GM12878 (cell line): ENCODE results near the gene IL17RE. TPM values are rescaled to one million over a fixed set of nuclear protein-coding genes. Genes with fewer than 3 reads are reported as not detected.
A peak's percentile ranks its signal among the peaks of the same experiment; 100 is the strongest.

Source experiments
- ATAC-seq: fragments of 200-7000 bp; cut with Tn5 transposase; 3 replicates; pipeline ENCODE4 v1.9.1; 2020; ENCODE audit warnings: mild to moderate bottlenecking, moderate library complexity
- BruUV-seq: library from RNA; stranded (reverse); fragments of 400-500 nt; replicated peaks from 2 replicates; lab custom pipeline; 2021; lab: Mats Ljungman, UMichigan
- CTCF ChIA-PET: fragments of 300-600 bp; sonication (Branson Sonifier 250); formaldehyde crosslinking; extraction: SDS; loops from one replicate; lab custom pipeline; 2021; ENCODE audit warnings: inconsistent platforms; lab: Yijun Ruan, JAX
- POLR2A ChIA-PET: fragments of 350-600 bp; formaldehyde crosslinking; extraction: SDS; loops from one replicate; lab custom pipeline; 2021; ENCODE audit warnings: inconsistent platforms; lab: Charles Lee
- RAD21 ChIA-PET: fragments of 300-600 bp; sonication (Branson Sonifier 250); formaldehyde crosslinking; loops from one replicate; lab custom pipeline; 2023; ENCODE audit warnings: antibody characterized with exemption; ENCODE audit not compliant: unreplicated experiment; lab: Charles Lee
- SMC1A ChIA-PET: fragments of 300-600 bp; sonication (Branson Sonifier 250); formaldehyde crosslinking; loops from one replicate; lab custom pipeline; 2023; ENCODE audit not compliant: unreplicated experiment, uncharacterized antibody; lab: Charles Lee
- DNase-seq: peaks from one replicate; pipeline ENCODE4 v3.0.0-alpha.2; 2011; ENCODE audit warnings: low read depth, low spot score
- FAIRE-seq: peaks from 3 replicates; lab custom pipeline; 2011; peaks lifted over from hg19 to GRCh38; lab: Jason Lieb, UNC
- H2AFZ ChIP-seq: 2 replicates; pipeline ENCODE4 v1.6.0; 2011; ENCODE audit warnings: low read depth, low read length, control low read depth; ENCODE audit not compliant: control insufficient read depth
- H3K27ac ChIP-seq: 2 replicates; pipeline ENCODE4 v1.5.1; 2011; ENCODE audit warnings: control low read depth; ENCODE audit not compliant: control insufficient read depth, insufficient read depth
- H3K27me3 ChIP-seq, 2 experiments: replicated peaks in 1 of 2; 2 replicates each; pipeline versions ENCODE4 v1.6.0 to v1.6.1; 2011; ENCODE audit warnings: low read length in 1 of 2; ENCODE audit not compliant: control insufficient read depth in 2 of 2, insufficient read depth in 2 of 2
- H3K36me3 ChIP-seq, 2 experiments: 2 replicates each; pipeline ENCODE4 v1.5.1; 2011; ENCODE audit warnings: low read length in 1 of 2; ENCODE audit not compliant: control insufficient read depth in 2 of 2, insufficient read depth in 2 of 2
- H3K4me1 ChIP-seq: 2 replicates; pipeline ENCODE4 v1.6.1; 2011; ENCODE audit warnings: mild to moderate bottlenecking, low read length, moderate library complexity, mixed read lengths; ENCODE audit not compliant: control insufficient read depth, insufficient read depth
- H3K4me2 ChIP-seq: 2 replicates; pipeline ENCODE4 v1.6.0; 2011; ENCODE audit warnings: control low read depth; ENCODE audit not compliant: control insufficient read depth, insufficient read depth
- H3K4me3 ChIP-seq: fragments of 200-600 bp; sonication (generic); 2 replicates; pipeline ENCODE4 v1.5.1; 2016
- H3K79me2 ChIP-seq: 2 replicates; pipeline ENCODE4 v1.6.0; 2011; ENCODE audit warnings: low read length; ENCODE audit not compliant: control insufficient read depth, insufficient read depth
- H3K9ac ChIP-seq: 2 replicates; pipeline ENCODE4 v1.8.0; 2011; ENCODE audit warnings: low read length, control low read depth, mixed read lengths; ENCODE audit not compliant: control insufficient read depth, insufficient read depth
- H3K9me3 ChIP-seq: replicated peaks from 3 replicates; pipeline ENCODE4 v1.5.1; 2011; ENCODE audit warnings: mild to moderate bottlenecking, low read length; ENCODE audit not compliant: control insufficient read depth, insufficient read depth
- H4K20me1 ChIP-seq: 2 replicates; pipeline ENCODE4 v1.6.0; 2011; ENCODE audit not compliant: control insufficient read depth, insufficient read depth
- BRCA1 ChIP-seq: IDR thresholded peaks from 2 replicates; pipeline ENCODE4 v1.6.1; 2011; ENCODE audit warnings: low read depth, low read length, improper control_type of control experiment
- HDGF ChIP-seq: fragments of 450-650 bp; IDR thresholded peaks from 2 replicates; pipeline ENCODE4 v1.6.1; 2016; ENCODE audit warnings: antibody characterized with exemption
- IKZF1 ChIP-seq: fragments of 450-650 bp; conservative IDR thresholded peaks from 2 replicates; pipeline ENCODE4 v1.6.1; 2017; ENCODE audit warnings: antibody characterized with exemption, mild to moderate bottlenecking
- LARP7 ChIP-seq: fragments of 450-650 bp; IDR thresholded peaks from 2 replicates; pipeline ENCODE4 v1.6.1; 2017; ENCODE audit warnings: mild to moderate bottlenecking
- NBN ChIP-seq: fragments of 450-650 bp; IDR thresholded peaks from 2 replicates; pipeline ENCODE4 v1.6.1; 2016
- RB1 ChIP-seq: fragments of 450-650 bp; formaldehyde crosslinking; IDR thresholded peaks from 2 replicates; pipeline ENCODE4 v1.6.1; 2017; ENCODE audit warnings: mild to moderate bottlenecking, borderline replicate concordance
- SMARCA5 ChIP-seq: fragments of 450-650 bp; IDR thresholded peaks from 2 replicates; pipeline ENCODE4 v1.6.1; 2017; ENCODE audit warnings: mild to moderate bottlenecking
- SP1 ChIP-seq: IDR thresholded peaks from one replicate; pipeline ENCODE4 v1.6.1; 2011; ENCODE audit warnings: low read depth, low read length
- SUZ12 ChIP-seq: fragments of 200-600 bp; sonication (generic); IDR thresholded peaks from one replicate; pipeline ENCODE4 v1.6.1; 2018; ENCODE audit warnings: antibody characterized with exemption, mild to moderate bottlenecking; ENCODE audit not compliant: unreplicated experiment
- TARDBP ChIP-seq: IDR thresholded peaks from 2 replicates; pipeline ENCODE4 v1.6.1; 2016; ENCODE audit warnings: borderline replicate concordance
- ZNF207 ChIP-seq: fragments of 450-650 bp; IDR thresholded peaks from 2 replicates; pipeline ENCODE4 v1.6.1; 2014; ENCODE audit warnings: antibody characterized with exemption, mild to moderate bottlenecking, borderline replicate concordance
- WGBS: methylation state at CpG from one replicate; pipeline ENCODE4 v1.1.6; 2016; ENCODE audit warnings: low lambda C conversion rate; ENCODE audit not compliant: insufficient replicate concordance, insufficient coverage; ENCODE audit errors: missing lambda C conversion rate; 5-methylcytosine and 5-hydroxymethylcytosine counted together
- in situ Hi-C: fragments of 300-500 bp; cut with MboI; formaldehyde crosslinking; loops from 9 replicates; pipeline ENCODE4 v1.14.3; 2018; ENCODE audit warnings: mixed read lengths
- intact Hi-C: fragments of 100-400 bp; cut with micrococcal nuclease; formaldehyde crosslinking; loops from one replicate; pipeline ENCODE4 v1.14.2; 2022; ENCODE audit not compliant: unreplicated experiment
- polyA plus RNA-seq, 11 experiments: library from polyadenylated mRNA; depleted of rRNA in 4 of 11; unstranded in 6 of 11; stranded (reverse) in 5 of 11; fragments of >200 nt; fragmentation: Nextera tagmentation in 4 of 11; fragmentation: Illumina TruSeq in 1 of 11; extraction: Ambion mirVana in 4 of 11; extraction: Trizol in 1 of 11; gene quantifications; 1 replicate in 1 of 11; 2 replicates in 10 of 11; pipeline versions ENCODE4 v1.2.1 to v1.2.3, GENCODE V29; 2011 to 2016; ENCODE audit warnings: inconsistent platforms in 2 of 11, missing spikeins in 2 of 11, low read depth in 1 of 11
- total RNA-seq, 4 experiments: library from RNA; depleted of rRNA in 3 of 4; stranded (reverse); fragments of >200 nt in 3 of 4; fragmentation: Illumina TruSeq in 1 of 4; extraction: Trizol in 1 of 4; gene quantifications; 2 replicates each; pipeline versions ENCODE4 v1.2.1 to v1.2.3, GENCODE V29; 2013 to 2021
- TF ChIP-seq, protein P1 (sequence below): IDR thresholded peaks from 2 replicates; pipeline ENCODE4 v1.6.1; 2011; ENCODE audit warnings: low read depth, low read length, improper control_type of control experiment, borderline replicate concordance
- TF ChIP-seq, protein P2 (sequence below), 3 experiments: IDR thresholded peaks in 2 of 3; conservative IDR thresholded peaks in 1 of 3; 2 replicates each; pipeline ENCODE4 v1.5.1; 2011; ENCODE audit warnings: low read depth in 3 of 3, low read length in 3 of 3, mild to moderate bottlenecking in 3 of 3, control low read depth in 2 of 3, moderate library complexity in 2 of 3, inconsistent platforms in 1 of 3, mixed read lengths in 1 of 3; ENCODE audit not compliant: control insufficient read depth in 2 of 3, insufficient read depth in 1 of 3; ENCODE audit errors: extremely low read depth in 1 of 3
- TF ChIP-seq, protein P3 (sequence below): fragments of 450-650 bp; IDR thresholded peaks from 2 replicates; pipeline ENCODE4 v1.6.1; 2017; ENCODE audit warnings: mild to moderate bottlenecking
- TF ChIP-seq, protein P4 (sequence below): fragments of 450-650 bp; IDR thresholded peaks from 2 replicates; pipeline ENCODE4 v1.6.1; 2018; ENCODE audit warnings: borderline replicate concordance, mild to moderate bottlenecking; ENCODE audit not compliant: partially characterized antibody

Gene IL17RE
- total and polyA plus RNA-seq, 10 of the 15 experiments (the other 5 are each of a cell fraction or from before 2014, with no cell fraction given): 0.04 to 0.51 (median 0.12) TPM; not detected in 2

DNA sequence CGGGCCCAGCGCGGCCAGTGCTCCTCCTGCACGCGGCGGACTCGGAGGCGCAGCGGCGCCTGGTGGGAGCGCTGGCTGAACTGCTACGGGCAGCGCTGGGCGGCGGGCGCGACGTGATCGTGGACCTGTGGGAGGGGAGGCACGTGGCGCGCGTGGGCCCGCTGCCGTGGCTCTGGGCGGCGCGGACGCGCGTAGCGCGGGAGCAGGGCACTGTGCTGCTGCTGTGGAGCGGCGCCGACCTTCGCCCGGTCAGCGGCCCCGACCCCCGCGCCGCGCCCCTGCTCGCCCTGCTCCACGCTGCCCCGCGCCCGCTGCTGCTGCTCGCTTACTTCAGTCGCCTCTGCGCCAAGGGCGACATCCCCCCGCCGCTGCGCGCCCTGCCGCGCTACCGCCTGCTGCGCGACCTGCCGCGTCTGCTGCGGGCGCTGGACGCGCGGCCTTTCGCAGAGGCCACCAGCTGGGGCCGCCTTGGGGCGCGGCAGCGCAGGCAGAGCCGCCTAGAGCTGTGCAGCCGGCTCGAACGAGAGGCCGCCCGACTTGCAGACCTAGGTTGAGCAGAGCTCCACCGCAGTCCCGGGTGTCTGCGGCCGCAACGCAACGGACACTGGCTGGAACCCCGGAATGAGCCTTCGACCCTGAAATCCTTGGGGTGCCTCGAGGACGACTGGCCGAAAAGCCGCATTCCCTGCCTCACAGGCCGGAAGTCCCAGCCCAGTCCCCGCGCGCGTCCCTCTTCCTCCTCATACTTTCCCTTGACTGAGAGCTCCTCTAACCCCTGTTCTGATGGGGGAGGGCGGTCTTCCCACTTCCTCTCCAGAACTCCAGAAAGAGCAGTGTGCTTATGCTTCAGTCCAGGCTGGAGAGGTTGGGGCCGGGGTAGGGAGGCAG is 12.8 kb downstream of the IL17RE start:
- Histone ChIP-seq H3K4me1 (peaks cover 10% of the 10 kb centered on the region), H3K4me2 (peak overlapping the region; percentile 98), H3K9me3 (no peaks in the 10 kb centered on the region), H3K4me3 (peak overlapping the region; percentile 54), H3K79me2 (no peaks in the 10 kb centered on the region), H4K20me1 (no peaks in the 10 kb centered on the region), H3K27me3 (peaks cover 0 to 2% of the 10 kb centered on the region in 2 experiments; a peak in 1 of 4 replicates), H3K36me3 (no peaks in the 10 kb centered on the region), H2AFZ (peak overlapping the region; percentile 81), H3K9ac (no peak overlapping the region; the same call in 1 of the 2 replicates), H3K27ac (no peak overlapping the region)
- ChIA-PET CTCF (interaction anchor here (4.4 kb wide), 1 partner anchor 18 kb away, joined by 31 read pairs; the partner anchor contains the start of gene CRELD1), SMC1A (interaction anchor here (0.5 to 0.6 kb wide), 2 partner anchors 16 to 24 kb away, joined by 3 read pairs; no protein-coding TSS in a partner anchor), POLR2A (interaction anchor here (0.6 kb wide), 1 partner anchor 24 kb away, joined by 5 read pairs; no protein-coding TSS in a partner anchor), RAD21 (interaction anchor here (1.2 kb wide), 1 partner anchor 18 kb away, joined by 5 read pairs; the partner anchor contains the start of gene CRELD1)
- ATAC-seq (peak; percentile 79), FAIRE-seq (no peak), DNase-seq (no peak)
- WGBS: 11% methylated on average over 71 of the region's 99 CpGs
- intact Hi-C loops (no loop called here), in situ Hi-C loops (no loop called here)
- no TSS peak for BruUV-seq
- TF ChIP-seq RB1 (peak; percentile 69; the same call in 1 of the 2 replicates), ZNF207 (0 out of 2 replicates have a peak, but pooled peaks have one; percentile 21), SMARCA5 (peak; percentile 78; the same call in 1 of the 2 replicates), BRCA1 (no peak), SUZ12 (no peak), SP1 (no peak), NBN (no peak), LARP7 (peak; percentile 92), IKZF1 (peak; percentile 69), TARDBP (no peak), HDGF (no peak)
- TF ChIP-seq, protein P1, sequence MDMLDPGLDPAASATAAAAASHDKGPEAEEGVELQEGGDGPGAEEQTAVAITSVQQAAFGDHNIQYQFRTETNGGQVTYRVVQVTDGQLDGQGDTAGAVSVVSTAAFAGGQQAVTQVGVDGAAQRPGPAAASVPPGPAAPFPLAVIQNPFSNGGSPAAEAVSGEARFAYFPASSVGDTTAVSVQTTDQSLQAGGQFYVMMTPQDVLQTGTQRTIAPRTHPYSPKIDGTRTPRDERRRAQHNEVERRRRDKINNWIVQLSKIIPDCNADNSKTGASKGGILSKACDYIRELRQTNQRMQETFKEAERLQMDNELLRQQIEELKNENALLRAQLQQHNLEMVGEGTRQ: no peak
- TF ChIP-seq, protein P2, sequence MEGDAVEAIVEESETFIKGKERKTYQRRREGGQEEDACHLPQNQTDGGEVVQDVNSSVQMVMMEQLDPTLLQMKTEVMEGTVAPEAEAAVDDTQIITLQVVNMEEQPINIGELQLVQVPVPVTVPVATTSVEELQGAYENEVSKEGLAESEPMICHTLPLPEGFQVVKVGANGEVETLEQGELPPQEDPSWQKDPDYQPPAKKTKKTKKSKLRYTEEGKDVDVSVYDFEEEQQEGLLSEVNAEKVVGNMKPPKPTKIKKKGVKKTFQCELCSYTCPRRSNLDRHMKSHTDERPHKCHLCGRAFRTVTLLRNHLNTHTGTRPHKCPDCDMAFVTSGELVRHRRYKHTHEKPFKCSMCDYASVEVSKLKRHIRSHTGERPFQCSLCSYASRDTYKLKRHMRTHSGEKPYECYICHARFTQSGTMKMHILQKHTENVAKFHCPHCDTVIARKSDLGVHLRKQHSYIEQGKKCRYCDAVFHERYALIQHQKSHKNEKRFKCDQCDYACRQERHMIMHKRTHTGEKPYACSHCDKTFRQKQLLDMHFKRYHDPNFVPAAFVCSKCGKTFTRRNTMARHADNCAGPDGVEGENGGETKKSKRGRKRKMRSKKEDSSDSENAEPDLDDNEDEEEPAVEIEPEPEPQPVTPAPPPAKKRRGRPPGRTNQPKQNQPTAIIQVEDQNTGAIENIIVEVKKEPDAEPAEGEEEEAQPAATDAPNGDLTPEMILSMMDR (IDR thresholded peaks at IDR 0.05 in 2 of 3, conservative IDR thresholded peaks at IDR 0.05 in 1 of 3; ENCODE audit: control insufficient read depth in 2 of 3, extremely low read depth in 1 of 3, insufficient read depth in 1 of 3, low read depth in 3 of 3, low read length in 3 of 3): peak in 1 of 3 experiments; percentile 45; a peak in 3 of 6 replicates
- TF ChIP-seq, protein P3, sequence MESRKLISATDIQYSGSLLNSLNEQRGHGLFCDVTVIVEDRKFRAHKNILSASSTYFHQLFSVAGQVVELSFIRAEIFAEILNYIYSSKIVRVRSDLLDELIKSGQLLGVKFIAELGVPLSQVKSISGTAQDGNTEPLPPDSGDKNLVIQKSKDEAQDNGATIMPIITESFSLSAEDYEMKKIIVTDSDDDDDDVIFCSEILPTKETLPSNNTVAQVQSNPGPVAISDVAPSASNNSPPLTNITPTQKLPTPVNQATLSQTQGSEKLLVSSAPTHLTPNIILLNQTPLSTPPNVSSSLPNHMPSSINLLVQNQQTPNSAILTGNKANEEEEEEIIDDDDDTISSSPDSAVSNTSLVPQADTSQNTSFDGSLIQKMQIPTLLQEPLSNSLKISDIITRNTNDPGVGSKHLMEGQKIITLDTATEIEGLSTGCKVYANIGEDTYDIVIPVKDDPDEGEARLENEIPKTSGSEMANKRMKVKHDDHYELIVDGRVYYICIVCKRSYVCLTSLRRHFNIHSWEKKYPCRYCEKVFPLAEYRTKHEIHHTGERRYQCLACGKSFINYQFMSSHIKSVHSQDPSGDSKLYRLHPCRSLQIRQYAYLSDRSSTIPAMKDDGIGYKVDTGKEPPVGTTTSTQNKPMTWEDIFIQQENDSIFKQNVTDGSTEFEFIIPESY: no peak
- TF ChIP-seq, protein P4, sequence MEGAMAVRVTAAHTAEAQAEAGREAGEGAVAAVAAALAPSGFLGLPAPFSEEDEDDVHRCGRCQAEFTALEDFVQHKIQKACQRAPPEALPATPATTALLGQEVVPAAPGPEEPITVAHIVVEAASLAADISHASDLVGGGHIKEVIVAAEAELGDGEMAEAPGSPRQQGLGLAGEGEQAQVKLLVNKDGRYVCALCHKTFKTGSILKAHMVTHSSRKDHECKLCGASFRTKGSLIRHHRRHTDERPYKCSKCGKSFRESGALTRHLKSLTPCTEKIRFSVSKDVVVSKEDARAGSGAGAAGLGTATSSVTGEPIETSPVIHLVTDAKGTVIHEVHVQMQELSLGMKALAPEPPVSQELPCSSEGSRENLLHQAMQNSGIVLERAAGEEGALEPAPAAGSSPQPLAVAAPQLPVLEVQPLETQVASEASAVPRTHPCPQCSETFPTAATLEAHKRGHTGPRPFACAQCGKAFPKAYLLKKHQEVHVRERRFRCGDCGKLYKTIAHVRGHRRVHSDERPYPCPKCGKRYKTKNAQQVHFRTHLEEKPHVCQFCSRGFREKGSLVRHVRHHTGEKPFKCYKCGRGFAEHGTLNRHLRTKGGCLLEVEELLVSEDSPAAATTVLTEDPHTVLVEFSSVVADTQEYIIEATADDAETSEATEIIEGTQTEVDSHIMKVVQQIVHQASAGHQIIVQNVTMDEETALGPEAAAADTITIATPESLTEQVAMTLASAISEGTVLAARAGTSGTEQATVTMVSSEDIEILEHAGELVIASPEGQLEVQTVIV: no peak
